Memory B cell (primary cell): ENCODE measurements around the gene CRTC3.
A peak's percentile ranks its signal among the peaks of the same experiment; 100 is the strongest.

Source experiments
- ATAC-seq: fragments of 150-1000 bp; cut with Tn5 transposase; 2 replicates; pipeline ENCODE4 v1.10.0; 2021; ENCODE audit warnings: low read depth, mild to moderate bottlenecking, moderate library complexity
- DNase-seq, 2 donors: peaks; one replicate each; pipeline ENCODE4 v3.0.0; 2022; ENCODE audit warnings: low spot score in 2 of 2
- H3K27ac Mint-ChIP-seq: one replicate; pipeline ENCODE4 v1.8.0; 2022; ENCODE audit warnings: mild to moderate bottlenecking, moderate library complexity, mixed read lengths
- H3K27me3 Mint-ChIP-seq: one replicate; pipeline ENCODE4 v1.8.0; 2022; ENCODE audit warnings: mixed read lengths
- H3K36me3 Mint-ChIP-seq: one replicate; pipeline ENCODE4 v1.8.0; 2022; ENCODE audit warnings: mild to moderate bottlenecking, mixed read lengths
- H3K4me1 Mint-ChIP-seq: one replicate; pipeline ENCODE4 v1.8.0; 2022; ENCODE audit warnings: mixed read lengths
- H3K4me3 Mint-ChIP-seq: one replicate; pipeline ENCODE4 v1.8.0; 2022; ENCODE audit warnings: mild to moderate bottlenecking, moderate library complexity, mixed read lengths
- H3K9me3 Mint-ChIP-seq: one replicate; pipeline ENCODE4 v1.8.0; 2022; ENCODE audit warnings: mixed read lengths

Gene CRTC3

GRCh38 chr15:90598031-90598577, 68.4 kb downstream of the CRTC3 start:
- no peak for DNase-seq
- H3K4me3 Mint-ChIP-seq: peak overlapping the region; percentile 37

GRCh38 chr15:90598679-90599078, 69.0 kb downstream of the CRTC3 start:
- Mint-ChIP-seq H3K4me3 (no peak overlapping the region), H3K36me3 (peaks cover 2% of the 10 kb centered on the region), H3K4me1 (peaks cover 38% of the 10 kb centered on the region), H3K9me3 (no peaks in the 10 kb centered on the region), H3K27ac (peak overlapping the region; percentile 86), H3K27me3 (no peaks in the 10 kb centered on the region)
- no peak for ATAC-seq
- DNase-seq: no peak

More at GRCh38 chr15:90598031-90598577, 68.4 kb downstream of the CRTC3 start:
- Mint-ChIP-seq H3K27me3 (no peaks in the 10 kb centered on the region), H3K4me1 (peaks cover 44% of the 10 kb centered on the region), H3K36me3 (peaks cover 2% of the 10 kb centered on the region), H3K27ac (peak overlapping the region; percentile 86), H3K9me3 (no peaks in the 10 kb centered on the region)
- ATAC-seq: no peak

- Mint-ChIP-seq H3K4me1 (peaks cover 37% of the 10 kb centered on the region), H3K9me3 (no peaks in the 10 kb centered on the region), H3K36me3 (peaks cover 2% of the 10 kb centered on the region), H3K27me3 (no peaks in the 10 kb centered on the region), H3K27ac (no peak overlapping the region), H3K4me3 (no peak overlapping the region)
- no peak for DNase-seq
- ATAC-seq: no peak
These were observed 69.4 kb downstream of the CRTC3 start for GRCh38 chr15:90599116-90599515.

- no peak overlapping the region for H3K27ac Mint-ChIP-seq
- peaks cover 2% of the 10 kb centered on the region for H3K36me3 Mint-ChIP-seq
- ATAC-seq (no peak), DNase-seq (no peak)
- no peaks in the 10 kb centered on the region for H3K27me3 Mint-ChIP-seq
- H3K4me3 Mint-ChIP-seq: no peak overlapping the region
- no peaks in the 10 kb centered on the region for H3K9me3 Mint-ChIP-seq
- H3K4me1 Mint-ChIP-seq: peaks cover 35% of the 10 kb centered on the region
These were observed 69.9 kb downstream of the CRTC3 start for GRCh38 chr15:90599644-90600043.

GRCh38 chr15:90600954-90601353, 71.2 kb downstream of the CRTC3 start:
- Mint-ChIP-seq H3K36me3 (peaks cover 2% of the 10 kb centered on the region), H3K4me3 (no peak overlapping the region), H3K27me3 (no peaks in the 10 kb centered on the region), H3K9me3 (no peaks in the 10 kb centered on the region), H3K4me1 (peaks cover 26% of the 10 kb centered on the region), H3K27ac (peak overlapping the region; percentile 21)
- no peak for ATAC-seq
- no peak for DNase-seq

GRCh38 chr15:90603893-90604292, 74.2 kb downstream of the CRTC3 start:
- ATAC-seq: peak; percentile 38
- H3K4me3 Mint-ChIP-seq: no peak overlapping the region
- no peaks in the 10 kb centered on the region for H3K27me3 Mint-ChIP-seq
- peaks cover 11% of the 10 kb centered on the region for H3K36me3 Mint-ChIP-seq
- no peak overlapping the region for H3K27ac Mint-ChIP-seq
- H3K4me1 Mint-ChIP-seq: peaks cover 9% of the 10 kb centered on the region
- DNase-seq: no peak
- no peaks in the 10 kb centered on the region for H3K9me3 Mint-ChIP-seq

- H3K4me1 Mint-ChIP-seq: peaks cover 11% of the 10 kb centered on the region
- DNase-seq (no peak), ATAC-seq (no peak)
- H3K27me3 Mint-ChIP-seq: no peaks in the 10 kb centered on the region
- no peak overlapping the region for H3K27ac Mint-ChIP-seq
- H3K9me3 Mint-ChIP-seq: no peaks in the 10 kb centered on the region
- no peak overlapping the region for H3K4me3 Mint-ChIP-seq
- H3K36me3 Mint-ChIP-seq: peaks cover 18% of the 10 kb centered on the region
These were observed 76.9 kb downstream of the CRTC3 start for GRCh38 chr15:90606641-90607040.

GRCh38 chr15:90607361-90607760, 77.6 kb downstream of the CRTC3 start:
- Mint-ChIP-seq H3K36me3 (peaks cover 23% of the 10 kb centered on the region), H3K27ac (no peak overlapping the region), H3K4me1 (peaks cover 13% of the 10 kb centered on the region), H3K4me3 (no peak overlapping the region), H3K27me3 (no peaks in the 10 kb centered on the region), H3K9me3 (no peaks in the 10 kb centered on the region)
- DNase-seq (no peak), ATAC-seq (no peak)

- Mint-ChIP-seq H3K4me1 (peaks cover 14% of the 10 kb centered on the region), H3K9me3 (no peaks in the 10 kb centered on the region), H3K27ac (no peak overlapping the region), H3K27me3 (no peaks in the 10 kb centered on the region), H3K36me3 (peaks cover 26% of the 10 kb centered on the region), H3K4me3 (no peak overlapping the region)
- DNase-seq (no peak), ATAC-seq (no peak)
These were observed 79.8 kb downstream of the CRTC3 start for GRCh38 chr15:90609242-90610180.

- H3K4me1 Mint-ChIP-seq: peaks cover 14% of the 10 kb centered on the region
- peaks cover 28% of the 10 kb centered on the region for H3K36me3 Mint-ChIP-seq
- no peak overlapping the region for H3K4me3 Mint-ChIP-seq
- ATAC-seq (no peak), DNase-seq (no peak)
- no peaks in the 10 kb centered on the region for H3K9me3 Mint-ChIP-seq
- H3K27me3 Mint-ChIP-seq: no peaks in the 10 kb centered on the region
- H3K27ac Mint-ChIP-seq: no peak overlapping the region
These were observed 80.5 kb downstream of the CRTC3 start for GRCh38 chr15:90610190-90610589.

GRCh38 chr15:90611157-90611556, 81.4 kb downstream of the CRTC3 start:
- Mint-ChIP-seq H3K4me1 (peaks cover 14% of the 10 kb centered on the region), H3K4me3 (no peak overlapping the region), H3K36me3 (peaks cover 28% of the 10 kb centered on the region), H3K27ac (no peak overlapping the region), H3K9me3 (no peaks in the 10 kb centered on the region), H3K27me3 (no peaks in the 10 kb centered on the region)
- no peak for DNase-seq
- no peak for ATAC-seq

- Mint-ChIP-seq H3K9me3 (no peaks in the 10 kb centered on the region), H3K36me3 (peaks cover 19% of the 10 kb centered on the region), H3K4me1 (peaks cover 19% of the 10 kb centered on the region), H3K27ac (no peak overlapping the region), H3K27me3 (no peaks in the 10 kb centered on the region), H3K4me3 (no peak overlapping the region)
- no peak for DNase-seq
- ATAC-seq: no peak
These were observed 87.4 kb downstream of the CRTC3 start for GRCh38 chr15:90617171-90617570.

- Mint-ChIP-seq H3K9me3 (no peaks in the 10 kb centered on the region), H3K36me3 (peaks cover 18% of the 10 kb centered on the region), H3K27ac (peak overlapping the region; percentile 53)
These were observed 88.0 kb downstream of the CRTC3 start for GRCh38 chr15:90617668-90618097.

GRCh38 chr15:90618330-90619125, 88.8 kb downstream of the CRTC3 start:
- H3K27me3 Mint-ChIP-seq: no peaks in the 10 kb centered on the region
- DNase-seq: no peak
- peak overlapping the region; percentile 53 for H3K27ac Mint-ChIP-seq
- no peaks in the 10 kb centered on the region for H3K9me3 Mint-ChIP-seq
- H3K4me1 Mint-ChIP-seq: peaks cover 17% of the 10 kb centered on the region
- H3K36me3 Mint-ChIP-seq: peaks cover 15% of the 10 kb centered on the region
- H3K4me3 Mint-ChIP-seq: no peak overlapping the region
- no peak for ATAC-seq

More at GRCh38 chr15:90617668-90618097, 88.0 kb downstream of the CRTC3 start:
- ATAC-seq (no peak), DNase-seq (no peak)
- peaks cover 19% of the 10 kb centered on the region for H3K4me1 Mint-ChIP-seq
- H3K27me3 Mint-ChIP-seq: no peaks in the 10 kb centered on the region
- H3K4me3 Mint-ChIP-seq: no peak overlapping the region
